NK-92 (cell line): ENCODE data around the gene ALK.
"Not testable (repeated sequence)": the region's sequence is repeated elsewhere in the genome, so short reads cannot be mapped to it uniquely, and the experiment has no call there.

ENCODE experiments used
- DNase-seq: peaks from one replicate; lab custom pipeline; 2025; ENCODE audit not compliant: unreplicated experiment; lab: John Stamatoyannopoulos, UW

The ALK gene

DNA sequence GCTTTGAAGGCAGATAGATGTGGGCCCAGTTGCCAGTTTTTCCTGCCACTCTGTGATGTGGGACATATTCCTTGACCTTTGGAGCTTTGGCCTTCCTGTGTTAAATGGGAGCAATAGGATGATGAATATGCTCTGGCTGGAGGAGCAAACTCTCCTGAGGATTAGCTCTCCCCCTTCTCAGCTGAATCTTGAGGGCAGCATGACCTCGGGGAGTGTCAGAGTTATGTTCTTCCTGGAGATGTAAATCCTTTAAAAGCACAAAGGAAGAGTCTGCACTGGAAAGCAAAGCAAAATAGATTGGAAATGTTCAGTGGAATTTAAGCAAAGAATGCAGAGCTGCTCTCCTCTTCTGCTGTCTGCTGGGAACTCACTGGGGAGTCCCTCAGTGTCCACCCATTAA, 160.1 kb downstream of the ALK start:
- DNase-seq, result no peak

DNA sequence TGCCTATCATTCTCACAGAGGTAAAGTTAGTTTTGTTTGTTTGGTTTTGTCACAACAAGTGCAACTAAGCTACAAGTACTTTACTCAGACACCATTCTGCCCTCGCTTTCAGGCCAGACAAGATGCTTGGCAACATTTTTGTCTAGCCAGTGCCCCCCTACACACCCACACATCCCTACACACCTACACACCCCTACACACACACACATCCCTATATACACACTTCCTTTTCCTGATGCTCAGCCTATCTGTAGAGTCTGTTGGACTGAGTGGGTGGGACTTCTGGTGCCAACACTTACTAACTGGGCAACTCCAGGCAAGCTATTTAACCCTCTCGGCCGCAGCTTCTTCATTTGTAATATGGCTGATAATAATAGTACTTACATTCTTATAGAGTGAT, 161.4 kb downstream of the ALK start:
- no peak for DNase-seq

DNA sequence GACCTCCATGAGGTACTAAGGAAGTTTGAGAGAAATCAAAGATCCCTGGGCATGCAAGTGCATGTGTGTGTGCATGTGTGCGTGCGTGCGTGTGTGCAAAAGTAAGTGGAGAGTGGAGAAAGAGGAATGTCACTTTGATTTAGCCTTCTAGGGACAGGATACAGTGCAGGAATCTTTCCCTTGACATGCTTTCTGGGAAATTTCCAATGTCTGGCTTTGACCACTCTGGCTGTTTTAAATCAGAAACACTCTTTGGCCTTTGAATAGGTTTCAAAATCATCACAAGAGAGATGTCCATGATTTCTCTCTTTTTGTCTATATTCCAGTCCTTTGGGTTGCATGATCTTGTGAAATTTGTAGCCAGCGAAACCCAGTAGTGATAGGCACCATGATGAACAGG, 162.0 kb downstream of the ALK start:
- DNase-seq, result no peak

DNA sequence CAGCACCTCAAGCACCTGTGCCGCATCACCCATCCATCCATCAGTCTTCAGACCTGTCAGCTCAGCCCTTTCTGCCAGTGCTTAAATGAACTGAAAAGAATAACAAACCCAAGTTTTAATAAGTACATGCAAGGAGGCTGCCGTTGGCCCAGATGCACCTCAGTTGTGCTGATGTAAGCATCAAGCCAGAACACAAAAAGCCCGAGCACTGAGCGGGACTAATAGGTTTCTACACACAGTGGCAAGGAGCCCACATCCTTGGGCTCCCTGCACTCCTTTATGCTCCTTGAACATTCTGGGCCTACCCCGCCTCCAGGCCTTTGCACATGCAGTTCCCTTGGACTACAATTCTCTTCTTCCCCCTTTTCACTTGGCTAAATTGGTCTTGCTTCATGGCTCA, 165.6 kb downstream of the ALK start:
- no peak for DNase-seq

DNA sequence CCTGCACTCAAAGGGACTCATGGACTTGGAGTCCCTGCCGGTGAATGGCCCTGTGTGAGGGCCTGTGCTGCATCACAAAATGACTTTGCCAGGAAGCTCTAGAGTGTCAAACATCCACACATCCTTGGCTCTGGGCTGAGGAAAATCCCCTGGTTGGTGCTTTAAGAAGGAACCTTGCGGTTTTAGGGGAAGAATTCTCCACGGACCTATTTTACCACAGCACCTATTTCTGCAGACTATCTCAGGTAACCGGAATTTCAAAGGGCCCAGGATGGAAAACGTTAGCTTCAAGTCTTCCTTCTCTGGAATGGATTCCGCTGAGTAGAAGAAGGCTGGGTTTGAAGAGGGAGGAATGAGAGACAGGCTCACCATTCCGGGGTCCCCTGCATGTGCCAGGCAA, 166.2 kb downstream of the ALK start:
- no peak for DNase-seq

DNA sequence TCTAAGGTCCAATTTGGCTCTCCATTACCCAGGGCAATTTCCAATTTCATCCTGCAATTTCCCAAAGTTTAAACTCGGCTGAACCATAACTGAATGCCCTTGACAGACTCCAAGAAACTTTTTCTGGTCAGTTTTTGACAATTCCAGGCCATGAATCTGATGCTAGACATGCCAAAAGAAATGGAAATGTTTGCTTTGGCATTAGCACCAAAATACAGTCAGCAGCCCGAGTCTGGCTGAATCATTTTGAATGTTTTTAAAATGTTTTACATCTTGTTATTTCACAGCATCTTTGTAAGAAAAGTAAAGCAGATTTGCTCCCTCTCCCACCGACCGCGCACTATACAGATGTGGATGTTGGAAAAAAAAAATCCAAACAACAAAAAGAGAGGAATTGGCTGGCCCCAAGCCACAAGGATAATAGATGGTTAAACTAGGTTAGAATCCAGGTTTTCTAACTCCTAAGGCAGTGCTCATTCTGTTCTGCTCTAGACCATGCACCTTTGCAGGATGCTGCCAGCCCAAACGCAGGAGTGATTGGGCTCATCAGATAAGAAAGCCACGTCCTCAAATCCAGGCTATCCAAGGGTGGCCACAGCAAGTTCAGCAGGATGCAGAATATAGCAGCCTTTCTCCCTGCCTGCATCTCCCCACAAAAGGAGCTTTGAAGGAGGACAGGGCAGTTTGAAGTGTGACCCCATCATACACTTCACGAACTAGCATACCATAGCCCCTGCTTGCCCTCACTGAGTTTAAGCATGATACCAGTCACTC, 167.5 kb downstream of the ALK start:
- DNase-seq, result no peak

DNA sequence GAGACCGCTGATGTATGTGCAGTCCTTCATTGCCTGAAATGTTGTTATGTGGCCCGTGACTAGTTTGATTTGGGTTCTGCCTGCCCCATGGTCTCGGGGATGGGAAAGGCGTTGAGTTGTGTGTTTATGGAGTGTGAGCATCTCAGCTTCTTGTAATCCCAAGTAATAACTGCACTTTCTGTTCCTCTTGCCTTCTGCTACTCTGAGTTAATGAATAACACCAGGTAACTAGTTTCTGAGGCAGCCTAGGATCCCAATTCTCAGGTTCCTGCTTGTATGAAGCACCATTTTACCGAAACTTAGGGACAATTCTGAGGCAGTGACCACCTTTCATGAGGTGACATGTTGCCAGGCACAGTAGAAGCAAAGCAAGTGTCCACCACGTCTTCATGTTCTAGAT, 170.0 kb downstream of the ALK start:
- no peak for DNase-seq

DNA sequence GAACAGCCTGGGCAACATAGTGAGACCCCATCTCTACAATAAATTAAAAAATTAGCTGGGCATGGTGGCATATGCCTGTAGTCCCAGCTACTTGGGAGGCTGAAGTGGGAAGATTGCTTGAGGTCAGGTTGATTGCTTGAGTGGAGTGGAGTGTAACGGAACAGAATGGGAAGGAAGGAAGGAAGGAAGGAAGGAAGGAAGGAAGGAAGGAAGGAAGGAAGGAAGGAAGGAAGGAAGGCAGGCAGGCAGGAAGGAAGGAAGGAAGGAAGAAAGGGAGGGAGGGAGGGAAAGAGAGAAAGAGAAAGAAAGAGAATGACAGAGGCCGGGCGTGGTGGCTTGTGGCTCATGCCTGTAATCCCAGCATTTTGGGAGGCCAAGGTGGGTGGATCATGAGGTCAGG, 170.9 kb downstream of the ALK start:
- DNase-seq, result not testable (repeated sequence)

DNA sequence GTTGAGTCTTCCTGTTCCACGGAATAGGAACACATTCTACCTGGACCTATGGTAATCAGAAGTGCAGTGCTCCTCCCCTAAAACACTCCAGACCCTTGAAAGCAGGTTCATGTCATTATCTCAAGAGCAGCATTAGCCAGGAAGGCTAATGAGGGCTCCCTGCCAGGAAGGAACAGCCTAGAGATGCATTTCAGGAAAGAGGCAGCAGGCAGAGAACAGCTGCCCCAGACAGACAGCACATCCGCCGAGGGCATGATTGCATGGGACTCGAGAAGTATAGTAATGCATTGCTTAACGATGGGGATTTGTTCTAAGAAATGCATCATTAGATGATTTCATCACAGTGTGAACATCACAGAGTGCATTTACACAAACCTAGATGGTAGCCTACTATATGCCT, 171.5 kb downstream of the ALK start:
- DNase-seq, result no peak

DNA sequence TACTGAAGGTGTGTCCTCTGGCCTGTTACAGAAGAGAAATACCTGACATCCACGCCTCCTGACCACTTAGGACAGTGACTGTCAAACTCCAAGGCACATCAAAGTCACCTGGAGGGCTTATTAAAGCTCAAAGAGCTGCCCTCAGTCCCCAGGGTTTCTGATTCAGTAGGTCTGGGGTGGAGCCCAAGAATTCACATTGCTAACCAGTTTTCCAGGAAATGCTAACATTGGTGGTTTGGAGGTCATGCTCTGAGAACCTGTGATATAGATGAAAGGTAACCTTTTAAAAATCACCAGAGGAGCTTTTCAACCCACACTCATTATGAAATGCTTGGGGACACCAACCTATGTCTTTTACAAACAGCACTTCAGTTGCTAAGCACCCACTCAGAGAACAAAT, 172.3 kb downstream of the ALK start:
- DNase-seq, result no peak

DNA sequence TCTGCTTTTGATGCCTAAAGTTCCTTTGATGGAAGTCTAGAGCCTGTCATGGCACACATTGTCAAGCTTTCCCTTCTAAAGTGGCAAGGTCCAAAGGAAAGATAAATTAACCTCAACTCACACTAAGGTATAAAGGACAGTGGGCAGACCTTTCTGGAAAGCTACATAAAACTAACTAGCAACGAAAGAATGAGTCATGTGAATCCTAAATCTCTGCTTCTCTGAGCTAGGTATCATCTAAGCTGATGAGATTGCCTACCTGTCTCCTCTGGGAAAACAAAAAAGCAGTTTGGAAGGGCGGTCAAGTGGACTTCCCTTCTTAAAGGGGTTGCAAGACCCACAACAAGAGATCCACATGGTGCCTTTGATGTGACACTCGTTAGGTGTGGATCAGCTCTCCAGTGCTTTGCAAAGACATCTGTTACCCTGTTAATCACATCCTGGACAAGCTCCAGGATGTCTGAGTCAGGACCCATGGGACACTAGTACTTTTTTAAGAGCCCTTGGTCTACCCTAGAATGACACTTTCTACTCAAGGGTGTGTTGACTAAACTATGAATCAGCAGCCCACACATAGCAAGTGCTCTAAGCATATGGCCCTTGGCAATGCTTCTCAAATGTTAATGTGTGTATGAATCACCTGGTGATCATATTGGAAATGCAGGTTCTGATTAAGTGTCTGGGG, 173.5 kb downstream of the ALK start:
- no peak for DNase-seq

DNA sequence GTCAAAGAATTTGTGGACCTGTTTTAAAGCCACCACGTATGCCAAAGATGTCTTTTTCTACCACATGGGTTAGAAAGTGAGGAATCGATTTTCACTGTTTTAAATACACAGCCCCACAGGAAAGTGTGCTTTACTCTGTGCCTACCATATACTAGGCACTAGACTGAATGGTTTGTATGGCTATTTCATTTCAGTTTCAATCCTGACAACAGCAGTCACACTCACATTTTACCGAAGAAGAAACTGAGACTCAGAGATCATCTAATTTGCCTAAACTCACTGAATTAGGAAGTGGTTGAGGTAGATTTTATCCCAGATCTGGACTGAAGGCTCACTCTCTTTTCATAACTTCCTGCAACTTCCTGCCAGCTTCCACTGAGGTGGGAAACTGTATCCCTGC, 176.4 kb downstream of the ALK start:
- DNase-seq, result no peak

DNA sequence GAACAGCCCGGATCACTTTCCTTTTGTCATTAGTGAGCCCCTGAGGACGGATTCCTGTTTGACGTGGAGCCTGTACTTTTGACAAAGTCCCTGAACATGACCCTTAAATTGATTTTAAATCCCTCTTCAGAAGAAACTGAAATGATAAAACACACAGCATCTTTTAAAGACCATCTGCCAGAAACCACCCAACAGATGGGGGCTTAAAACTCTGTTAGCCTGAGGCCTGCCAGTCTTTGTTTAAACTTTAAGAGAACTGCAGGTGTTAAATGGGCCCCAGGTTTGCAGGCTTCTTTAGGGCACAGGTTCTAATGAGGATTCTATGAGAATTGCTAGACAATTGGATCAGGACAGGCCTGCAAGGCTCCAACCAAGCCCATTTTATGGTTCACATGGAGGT, 177.9 kb downstream of the ALK start:
- DNase-seq, result no peak

DNA sequence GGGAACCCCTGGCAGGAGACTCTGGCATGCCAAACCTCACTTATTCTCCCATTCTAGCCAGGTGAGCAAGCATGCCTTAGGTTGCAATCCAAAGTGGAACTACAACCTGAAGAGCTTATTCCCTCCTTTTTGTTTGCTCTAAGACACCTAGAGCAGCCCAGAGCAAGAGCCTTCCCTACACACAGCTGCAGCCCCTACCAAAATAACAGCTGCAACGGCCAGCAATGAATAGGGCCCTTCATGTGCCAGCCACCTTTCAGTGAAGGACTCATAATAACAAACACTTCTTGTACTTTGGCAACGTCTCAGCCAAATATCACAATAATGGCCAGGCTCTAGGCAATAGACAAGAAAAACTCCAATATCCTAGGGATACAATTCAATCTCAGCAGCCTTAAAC, 178.7 kb downstream of the ALK start:
- DNase-seq, result no peak

DNA sequence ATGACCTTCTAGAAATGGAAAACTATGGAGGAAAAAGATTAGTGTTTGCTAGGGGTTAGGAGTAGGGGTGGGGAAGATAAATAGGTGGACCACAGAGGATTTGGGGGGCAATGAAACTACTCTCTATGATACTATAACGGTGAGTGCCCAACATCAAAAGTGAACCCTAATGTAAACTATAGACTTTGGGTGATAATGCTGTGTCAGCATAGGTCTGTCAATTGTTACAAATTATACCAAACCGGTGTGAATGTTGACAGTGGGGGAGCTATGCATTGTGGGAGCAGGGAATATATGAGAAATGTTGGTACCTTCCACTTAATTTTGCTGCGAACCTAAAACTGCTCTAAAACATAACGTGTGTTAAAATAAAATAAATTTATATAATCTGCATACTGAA, 180.3 kb downstream of the ALK start:
- DNase-seq, result no peak

DNA sequence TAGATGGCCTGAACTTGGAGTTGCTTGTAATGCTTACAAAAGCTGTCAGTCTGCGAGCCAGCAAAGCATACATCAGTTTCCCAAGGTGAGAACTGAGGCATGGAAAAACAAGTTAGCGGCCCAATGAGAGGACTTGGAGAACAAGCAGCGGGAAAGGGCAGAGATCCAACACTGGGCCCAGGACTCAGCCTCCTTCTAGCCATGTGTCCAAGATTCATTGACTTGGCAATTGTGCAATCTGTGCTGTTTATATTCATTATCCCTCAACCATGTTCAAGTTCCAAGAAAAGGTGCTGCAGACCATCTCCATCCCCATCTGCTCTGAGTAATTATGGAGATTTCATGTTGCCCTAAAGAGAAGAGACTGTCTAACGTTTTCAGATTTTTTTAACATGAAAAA, 187.4 kb downstream of the ALK start:
- no peak for DNase-seq

DNA sequence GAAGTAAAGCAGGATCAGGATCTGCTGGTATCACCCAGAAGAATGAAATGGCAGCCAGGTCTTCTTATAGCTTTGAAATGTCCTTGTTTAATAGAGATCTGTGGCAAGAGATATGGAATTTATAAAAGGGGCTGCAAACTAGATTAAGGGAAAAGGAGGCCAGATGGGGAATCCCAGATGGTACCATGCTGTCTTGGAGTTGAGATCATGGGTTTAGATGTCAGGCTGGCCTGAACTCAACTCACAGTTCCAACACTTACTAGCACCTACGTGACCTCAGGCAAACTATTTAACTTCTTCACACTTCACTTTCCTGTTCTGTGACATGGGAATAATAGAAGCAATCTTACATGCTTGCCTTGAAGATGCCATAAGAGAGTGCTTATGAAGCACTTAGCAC, 188.2 kb downstream of the ALK start:
- no peak for DNase-seq

DNA sequence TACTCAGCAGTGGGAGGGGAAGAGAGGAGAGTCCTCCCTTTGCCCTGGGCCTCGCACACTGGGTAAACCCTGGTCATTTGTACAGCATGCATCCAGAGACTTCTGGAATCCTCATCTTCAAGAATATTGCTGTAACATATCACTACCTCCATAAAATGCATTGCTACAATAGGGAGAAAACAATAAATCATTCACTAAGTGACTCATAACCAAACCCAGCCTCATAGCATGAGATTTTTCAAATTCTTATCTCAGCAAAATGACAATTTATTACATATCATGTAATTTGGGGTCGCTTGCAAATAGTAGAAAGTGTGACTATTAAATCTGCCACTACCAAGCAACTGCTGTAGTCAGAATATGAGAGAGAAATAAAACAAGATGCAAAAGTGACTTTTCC, 189.4 kb downstream of the ALK start:
- DNase-seq, result no peak

DNA sequence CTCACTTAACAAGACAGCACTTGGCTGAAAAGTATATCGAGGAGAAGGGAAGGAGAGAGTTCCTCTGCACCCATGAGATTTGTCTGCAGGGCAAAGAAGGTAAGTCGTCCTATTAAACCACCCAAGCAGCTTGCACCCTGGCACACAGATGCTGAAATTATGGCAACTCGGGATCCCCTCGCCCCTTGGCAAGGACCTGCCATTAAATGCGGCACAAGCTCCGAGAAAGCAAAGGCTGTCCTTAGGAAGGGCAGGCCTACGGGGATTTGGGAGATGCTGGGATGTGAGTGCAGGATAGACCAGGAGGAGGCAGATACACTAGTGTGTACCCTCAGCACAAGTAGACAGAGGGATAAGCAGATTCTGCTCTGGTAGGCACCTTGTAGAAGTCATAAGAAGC, 191.5 kb downstream of the ALK start:
- DNase-seq, result no peak

DNA sequence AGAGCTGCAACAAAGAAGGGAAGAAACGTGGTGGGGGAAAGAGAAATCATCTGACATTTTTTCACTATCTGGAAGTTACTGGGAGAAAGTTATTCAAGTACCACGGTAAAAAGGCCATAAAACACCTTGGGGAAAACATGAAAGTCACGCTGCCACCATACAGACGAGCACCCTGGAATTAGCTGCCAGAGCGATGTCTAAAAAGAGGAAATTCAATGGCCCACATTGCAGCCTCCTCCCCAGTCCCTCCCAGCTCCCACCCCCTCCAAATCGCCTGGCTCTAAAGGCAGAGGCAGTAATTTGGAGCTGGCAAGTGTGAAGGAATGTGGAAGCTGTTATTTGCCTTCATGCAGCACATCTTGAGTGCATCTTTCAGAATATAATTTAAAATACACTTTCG, 192.0 kb downstream of the ALK start:
- no peak for DNase-seq

DNA sequence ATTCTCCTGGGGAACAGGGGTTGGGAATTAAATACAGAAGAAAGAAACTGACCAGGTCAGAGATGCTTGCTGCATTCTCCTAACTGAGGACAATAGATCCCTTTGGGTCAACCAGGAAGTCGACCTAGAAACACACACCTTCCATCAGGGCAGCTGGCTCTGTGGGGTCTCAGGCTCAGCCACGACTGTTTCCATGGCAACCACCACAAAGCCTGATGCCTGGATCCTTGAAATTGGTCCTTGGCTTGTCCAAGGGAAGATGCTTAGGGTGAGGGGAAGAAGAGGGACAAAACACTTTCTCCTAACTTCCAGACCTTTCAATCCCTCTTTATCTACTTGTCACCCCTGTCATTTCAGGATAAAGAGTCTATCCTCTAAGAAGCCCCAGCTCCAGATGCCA, 194.4 kb downstream of the ALK start:
- DNase-seq, result no peak

DNA sequence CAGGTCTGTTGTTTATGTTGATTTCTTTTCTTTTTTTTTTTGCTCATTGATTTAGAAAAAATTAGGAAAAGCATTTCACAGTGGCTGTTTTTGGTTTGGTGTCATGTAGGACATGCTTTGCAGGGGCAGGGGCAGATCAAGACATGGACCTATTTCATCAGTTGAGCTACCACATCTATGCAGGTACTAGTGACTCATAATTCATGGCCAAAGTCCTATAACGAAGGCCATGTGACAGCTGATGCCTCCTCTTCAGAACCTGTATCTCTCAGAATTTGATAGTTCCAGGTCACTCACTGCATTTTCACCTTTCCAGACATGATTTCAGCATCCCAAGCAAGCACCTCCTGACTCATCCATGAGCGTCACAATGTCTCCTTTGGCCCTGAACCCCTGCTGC, 195.8 kb downstream of the ALK start:
- no peak for DNase-seq

DNA sequence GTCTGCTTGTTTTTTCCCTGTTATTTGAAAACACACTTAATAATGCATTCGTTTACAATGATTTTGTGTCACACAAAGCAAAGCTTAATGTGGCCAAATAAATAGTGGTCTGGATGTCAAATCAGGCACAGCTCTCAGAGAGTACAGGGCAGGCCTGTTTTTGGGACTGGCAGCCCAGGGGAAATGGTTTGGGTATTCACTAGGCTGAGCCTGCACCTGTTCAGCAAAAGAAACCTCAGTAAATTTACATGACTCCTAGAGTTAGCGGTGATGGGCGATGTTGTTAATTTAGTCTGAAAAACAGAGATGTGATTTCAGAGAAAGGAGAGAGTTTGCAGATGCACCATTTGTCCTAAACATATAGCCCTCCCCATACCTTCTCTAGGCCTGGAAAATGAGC, 197.1 kb downstream of the ALK start:
- DNase-seq, result no peak
